WTC11 (cell line): ENCODE measurements around the gene IL16. TPM values are rescaled to one million over a fixed set of nuclear protein-coding genes. Genes with fewer than 3 reads are reported as not detected.

Experiments
- ATAC-seq: fragments of 200-7000 bp; cut with Tn5 transposase; 2 replicates; pipeline ENCODE4 v1.10.0; 2021; ENCODE audit warnings: mild to moderate bottlenecking, moderate library complexity
- CTCF ChIA-PET: fragments of 300-600 bp; sonication (Branson Sonifier 250); formaldehyde crosslinking; loops from one replicate; lab custom pipeline; 2021; ENCODE audit warnings: antibody characterized with exemption; lab: Charles Lee
- POLR2A ChIA-PET: fragments of 350-600 bp; sonication (Branson Sonifier 250); formaldehyde crosslinking; loops from one replicate; lab custom pipeline; 2021; ENCODE audit warnings: antibody characterized with exemption; lab: Charles Lee
- DNase-seq: peaks from one replicate; pipeline ENCODE4 v3.0.0; 2021; ENCODE audit warnings: low spot score
- H3K27ac Mint-ChIP-seq: 2 replicates; pipeline ENCODE4 v1.8.0; 2021; ENCODE audit warnings: mixed read lengths
- H3K27me3 Mint-ChIP-seq: 2 replicates; pipeline ENCODE4 v1.8.0; 2021; ENCODE audit warnings: low read depth, mild to moderate bottlenecking, moderate library complexity, mixed read lengths
- H3K36me3 Mint-ChIP-seq: 2 replicates; pipeline ENCODE4 v1.8.0; 2021; ENCODE audit warnings: mixed read lengths
- H3K4me1 Mint-ChIP-seq: 2 replicates; pipeline ENCODE4 v1.8.0; 2022; ENCODE audit warnings: mixed read lengths
- H3K4me3 Mint-ChIP-seq: 2 replicates; pipeline ENCODE4 v1.8.0; 2021; ENCODE audit warnings: mild to moderate bottlenecking, moderate library complexity, mixed read lengths
- H3K9me3 Mint-ChIP-seq: 2 replicates; pipeline ENCODE4 v1.8.0; 2021; ENCODE audit warnings: mixed read lengths
- ATF1 ChIP-seq: sonication (generic); formaldehyde crosslinking; IDR thresholded peaks from 2 replicates; pipeline ENCODE4 v1.8.1; 2023; ENCODE audit warnings: mild to moderate bottlenecking, moderate library complexity, missing genetic modification reagents
- ATF6 ChIP-seq: sonication (generic); formaldehyde crosslinking; IDR thresholded peaks from 2 replicates; pipeline ENCODE4 v1.8.1; 2023; ENCODE audit warnings: mild to moderate bottlenecking, missing genetic modification reagents
- CREM ChIP-seq: sonication (generic); formaldehyde crosslinking; IDR thresholded peaks from 2 replicates; pipeline ENCODE4 v1.8.1; 2022; ENCODE audit warnings: mild to moderate bottlenecking, missing genetic modification reagents, moderate library complexity
- ELF4 ChIP-seq: sonication (generic); formaldehyde crosslinking; IDR thresholded peaks from 2 replicates; pipeline ENCODE4 v1.8.1; 2022; ENCODE audit warnings: low read depth, mild to moderate bottlenecking, moderate library complexity, missing genetic modification reagents
- EMX1 ChIP-seq: fragments of 250-450 bp; sonication (Bioruptor Pico); IDR thresholded peaks from 2 replicates; pipeline ENCODE4 v1.8.0; 2021; ENCODE audit warnings: mild to moderate bottlenecking
- FOXJ3 ChIP-seq: sonication (generic); formaldehyde crosslinking; IDR thresholded peaks from 2 replicates; pipeline ENCODE4 v1.9.0; 2021; ENCODE audit warnings: missing genetic modification reagents, mild to moderate bottlenecking, borderline replicate concordance
- FOXP1 ChIP-seq: sonication (generic); formaldehyde crosslinking; IDR thresholded peaks from 2 replicates; pipeline ENCODE4 v1.8.0; 2022; ENCODE audit warnings: missing genetic modification reagents, mild to moderate bottlenecking, moderate library complexity, borderline replicate concordance
- GRHL2 ChIP-seq: fragments of 250-450 bp; sonication (Bioruptor Pico); IDR thresholded peaks from 2 replicates; pipeline ENCODE4 v1.8.0; 2022; ENCODE audit warnings: mild to moderate bottlenecking, moderate library complexity; ENCODE audit not compliant: insufficient replicate concordance, severe bottlenecking
- MAX ChIP-seq: sonication (generic); formaldehyde crosslinking; IDR thresholded peaks from 2 replicates; pipeline ENCODE4 v1.8.0; 2022; ENCODE audit warnings: mild to moderate bottlenecking, missing genetic modification reagents
- NFE2L1 ChIP-seq: sonication (generic); formaldehyde crosslinking; IDR thresholded peaks from 2 replicates; pipeline ENCODE4 v1.8.1; 2023; ENCODE audit warnings: missing genetic modification reagents
- NR3C1 ChIP-seq: sonication (generic); formaldehyde crosslinking; conservative IDR thresholded peaks from 2 replicates; pipeline ENCODE4 v1.8.1; 2023; ENCODE audit warnings: low read depth, mild to moderate bottlenecking, missing genetic modification reagents
- SOX15 ChIP-seq: fragments of 250-450 bp; sonication (Bioruptor Pico); IDR thresholded peaks from 2 replicates; pipeline ENCODE4 v1.9.0; 2021; ENCODE audit warnings: mild to moderate bottlenecking
- SP1 ChIP-seq: sonication (generic); formaldehyde crosslinking; conservative IDR thresholded peaks from 2 replicates; pipeline ENCODE4 v1.8.1; 2022; ENCODE audit warnings: missing genetic modification reagents
- TCF7 ChIP-seq: sonication (generic); formaldehyde crosslinking; IDR thresholded peaks from 2 replicates; pipeline ENCODE4 v1.8.0; 2022; ENCODE audit warnings: mild to moderate bottlenecking, low read depth, missing genetic modification reagents, moderate library complexity
- ZNF138 ChIP-seq: sonication (generic); formaldehyde crosslinking; conservative IDR thresholded peaks from 2 replicates; pipeline ENCODE4 v1.8.1; 2022; ENCODE audit warnings: mild to moderate bottlenecking, moderate library complexity, missing genetic modification reagents
- ZNF317 ChIP-seq: sonication (generic); formaldehyde crosslinking; IDR thresholded peaks from 2 replicates; pipeline ENCODE4 v1.8.1; 2023; ENCODE audit warnings: low read depth, mild to moderate bottlenecking, moderate library complexity, missing genetic modification reagents, borderline replicate concordance
- ZNF396 ChIP-seq: fragments of 250-450 bp; sonication (Bioruptor Pico); IDR thresholded peaks from 2 replicates; pipeline ENCODE4 v1.8.0; 2021; ENCODE audit warnings: mild to moderate bottlenecking, moderate library complexity, borderline replicate concordance
- ZNF423 ChIP-seq: fragments of 250-450 bp; sonication (Bioruptor Pico); IDR thresholded peaks from 2 replicates; pipeline ENCODE4 v2.1.2; 2022; ENCODE audit warnings: mild to moderate bottlenecking, moderate library complexity
- ZSCAN18 ChIP-seq: fragments of 250-450 bp; sonication (Bioruptor Pico); IDR thresholded peaks from 2 replicates; pipeline ENCODE4 v2.1.2; 2022; ENCODE audit warnings: mild to moderate bottlenecking, moderate library complexity
- total RNA-seq: library from RNA; stranded (reverse); gene quantifications from 3 replicates; pipeline ENCODE4 v1.2.3, GENCODE V29; 2021
- TF ChIP-seq, protein P1 (sequence below): sonication (generic); formaldehyde crosslinking; IDR thresholded peaks from 2 replicates; pipeline ENCODE4 v1.8.0; 2022; ENCODE audit warnings: mild to moderate bottlenecking, missing genetic modification reagents
- TF ChIP-seq, protein P2 (sequence below): fragments of 250-450 bp; sonication (Bioruptor Pico); IDR thresholded peaks from 2 replicates; pipeline ENCODE4 v1.9.0; 2021; ENCODE audit warnings: moderate library complexity, mild to moderate bottlenecking, inconsistent platforms, borderline replicate concordance
- TF ChIP-seq, protein P3 (sequence below): sonication (generic); formaldehyde crosslinking; IDR thresholded peaks from 2 replicates; pipeline ENCODE4 v1.8.0; 2023; ENCODE audit warnings: missing genetic modification reagents, mild to moderate bottlenecking, borderline replicate concordance
- TF ChIP-seq, protein P4 (sequence below): sonication (generic); formaldehyde crosslinking; IDR thresholded peaks from 2 replicates; pipeline ENCODE4 v1.8.1; 2023; ENCODE audit warnings: mild to moderate bottlenecking, missing genetic modification reagents, moderate library complexity

The IL16 gene
- total RNA-seq, 1 experiment from 2014 or later: 0.61 TPM

DNA sequence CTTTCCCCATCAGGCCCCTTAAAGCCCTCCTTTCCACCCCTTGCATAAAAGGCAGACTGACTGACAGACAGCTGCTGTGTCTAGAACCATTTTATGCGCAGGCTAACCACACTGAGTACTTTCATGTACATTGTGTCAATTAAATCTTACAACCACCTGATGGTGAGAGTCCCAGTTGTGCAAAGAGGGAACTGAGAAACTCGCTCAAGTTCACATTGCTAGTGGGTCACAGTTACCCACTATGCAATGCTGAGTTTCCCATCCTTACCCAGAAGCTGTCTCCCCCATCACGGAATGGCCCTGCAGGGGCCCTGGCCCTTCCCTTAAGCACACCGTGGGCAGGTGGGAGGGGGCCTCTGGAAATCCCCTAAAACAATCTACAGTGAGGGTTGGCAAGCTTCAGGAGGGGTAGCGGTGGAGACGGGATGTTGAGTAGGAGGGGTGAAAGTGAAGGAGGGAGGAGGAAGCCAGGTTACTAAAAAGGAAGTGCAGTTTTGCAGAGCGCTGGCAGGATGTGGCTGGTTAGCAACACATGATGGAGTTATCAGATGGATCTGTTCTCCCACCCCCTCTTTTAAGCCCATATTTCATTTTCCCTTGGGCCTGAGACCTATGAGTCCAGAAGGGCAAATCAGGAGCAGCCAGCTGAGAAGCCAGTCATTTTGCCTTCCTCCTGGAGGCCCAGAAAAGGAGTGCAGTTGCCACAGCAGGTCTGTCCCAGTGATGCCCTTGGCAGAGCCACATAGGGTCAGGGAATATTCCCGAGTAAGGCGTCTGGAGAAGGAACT is 97.2 kb downstream of the IL16 start (continued):
- TF ChIP-seq NFE2L1 (CRISPR knock-in tag): no peak
- TF ChIP-seq GRHL2 (CRISPR knock-in tag): no peak
- no peak for TF ChIP-seq SP1 (CRISPR knock-in tag)
- TF ChIP-seq ZNF423 (CRISPR knock-in tag): no peak

DNA sequence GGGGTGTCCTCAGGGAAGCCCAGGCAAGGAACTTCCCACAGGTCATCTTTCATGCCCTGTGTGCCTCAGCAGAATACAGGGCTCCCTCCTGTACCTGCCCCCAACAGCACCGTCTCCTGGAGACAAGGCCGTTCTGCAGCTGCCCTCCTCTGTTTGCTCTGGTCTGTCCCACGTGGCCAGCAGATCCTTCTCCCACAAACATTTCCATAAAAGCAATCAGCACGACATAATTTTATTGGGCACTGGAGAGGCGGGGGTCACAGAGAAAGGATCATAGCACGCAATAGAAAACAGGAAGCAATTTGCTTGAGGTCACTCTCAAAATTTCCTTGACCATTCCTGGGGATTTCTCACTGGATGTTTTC is 97.8 kb downstream of the IL16 start:
- H3K4me3 Mint-ChIP-seq: no peak overlapping the region
- H3K9me3 Mint-ChIP-seq: no peaks in the 10 kb centered on the region
- ChIA-PET CTCF (interaction anchor here (0.9 to 2.9 kb wide), 5 partner anchors 9 to 120 kb away, joined by 3 to 13 read pairs (median 6); partner anchors contain the start of gene STARD5), POLR2A (no interaction called here)
- peaks cover 8% of the 10 kb centered on the region for H3K27me3 Mint-ChIP-seq
- peaks cover 25% of the 10 kb centered on the region for H3K4me1 Mint-ChIP-seq
- H3K27ac Mint-ChIP-seq: no peak overlapping the region
- DNase-seq (peak; percentile 29), ATAC-seq (peak; percentile 78)
- no peaks in the 10 kb centered on the region for H3K36me3 Mint-ChIP-seq
- TF ChIP-seq MAX (CRISPR knock-in tag) (no peak), TCF7 (no peak), ZNF396 (CRISPR knock-in tag) (no peak), FOXJ3 (CRISPR knock-in tag) (no peak), FOXP1 (CRISPR knock-in tag) (no peak), SOX15 (CRISPR knock-in tag) (no peak), CREM (no peak), ZSCAN18 (CRISPR knock-in tag) (no peak), ELF4 (CRISPR knock-in tag) (no peak), ZNF317 (no peak), NR3C1 (CRISPR knock-in tag) (no peak), ATF6 (CRISPR knock-in tag) (no peak), ZNF138 (CRISPR knock-in tag) (no peak), EMX1 (CRISPR knock-in tag) (no peak), ATF1 (CRISPR knock-in tag) (no peak)
- TF ChIP-seq, protein P1, sequence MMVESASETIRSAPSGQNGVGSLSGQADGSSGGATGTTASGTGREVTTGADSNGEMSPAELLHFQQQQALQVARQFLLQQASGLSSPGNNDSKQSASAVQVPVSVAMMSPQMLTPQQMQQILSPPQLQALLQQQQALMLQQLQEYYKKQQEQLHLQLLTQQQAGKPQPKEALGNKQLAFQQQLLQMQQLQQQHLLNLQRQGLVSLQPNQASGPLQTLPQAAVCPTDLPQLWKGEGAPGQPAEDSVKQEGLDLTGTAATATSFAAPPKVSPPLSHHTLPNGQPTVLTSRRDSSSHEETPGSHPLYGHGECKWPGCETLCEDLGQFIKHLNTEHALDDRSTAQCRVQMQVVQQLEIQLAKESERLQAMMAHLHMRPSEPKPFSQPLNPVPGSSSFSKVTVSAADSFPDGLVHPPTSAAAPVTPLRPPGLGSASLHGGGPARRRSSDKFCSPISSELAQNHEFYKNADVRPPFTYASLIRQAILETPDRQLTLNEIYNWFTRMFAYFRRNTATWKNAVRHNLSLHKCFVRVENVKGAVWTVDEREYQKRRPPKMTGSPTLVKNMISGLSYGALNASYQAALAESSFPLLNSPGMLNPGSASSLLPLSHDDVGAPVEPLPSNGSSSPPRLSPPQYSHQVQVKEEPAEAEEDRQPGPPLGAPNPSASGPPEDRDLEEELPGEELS (CRISPR knock-in tag): no peak
- TF ChIP-seq, protein P2, sequence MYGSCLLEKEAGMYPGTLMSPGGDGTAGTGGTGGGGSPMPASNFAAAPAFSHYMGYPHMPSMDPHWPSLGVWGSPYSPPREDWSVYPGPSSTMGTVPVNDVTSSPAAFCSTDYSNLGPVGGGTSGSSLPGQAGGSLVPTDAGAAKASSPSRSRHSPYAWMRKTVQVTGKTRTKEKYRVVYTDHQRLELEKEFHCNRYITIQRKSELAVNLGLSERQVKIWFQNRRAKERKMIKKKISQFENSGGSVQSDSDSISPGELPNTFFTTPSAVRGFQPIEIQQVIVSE (CRISPR knock-in tag): no peak
- TF ChIP-seq, protein P3, sequence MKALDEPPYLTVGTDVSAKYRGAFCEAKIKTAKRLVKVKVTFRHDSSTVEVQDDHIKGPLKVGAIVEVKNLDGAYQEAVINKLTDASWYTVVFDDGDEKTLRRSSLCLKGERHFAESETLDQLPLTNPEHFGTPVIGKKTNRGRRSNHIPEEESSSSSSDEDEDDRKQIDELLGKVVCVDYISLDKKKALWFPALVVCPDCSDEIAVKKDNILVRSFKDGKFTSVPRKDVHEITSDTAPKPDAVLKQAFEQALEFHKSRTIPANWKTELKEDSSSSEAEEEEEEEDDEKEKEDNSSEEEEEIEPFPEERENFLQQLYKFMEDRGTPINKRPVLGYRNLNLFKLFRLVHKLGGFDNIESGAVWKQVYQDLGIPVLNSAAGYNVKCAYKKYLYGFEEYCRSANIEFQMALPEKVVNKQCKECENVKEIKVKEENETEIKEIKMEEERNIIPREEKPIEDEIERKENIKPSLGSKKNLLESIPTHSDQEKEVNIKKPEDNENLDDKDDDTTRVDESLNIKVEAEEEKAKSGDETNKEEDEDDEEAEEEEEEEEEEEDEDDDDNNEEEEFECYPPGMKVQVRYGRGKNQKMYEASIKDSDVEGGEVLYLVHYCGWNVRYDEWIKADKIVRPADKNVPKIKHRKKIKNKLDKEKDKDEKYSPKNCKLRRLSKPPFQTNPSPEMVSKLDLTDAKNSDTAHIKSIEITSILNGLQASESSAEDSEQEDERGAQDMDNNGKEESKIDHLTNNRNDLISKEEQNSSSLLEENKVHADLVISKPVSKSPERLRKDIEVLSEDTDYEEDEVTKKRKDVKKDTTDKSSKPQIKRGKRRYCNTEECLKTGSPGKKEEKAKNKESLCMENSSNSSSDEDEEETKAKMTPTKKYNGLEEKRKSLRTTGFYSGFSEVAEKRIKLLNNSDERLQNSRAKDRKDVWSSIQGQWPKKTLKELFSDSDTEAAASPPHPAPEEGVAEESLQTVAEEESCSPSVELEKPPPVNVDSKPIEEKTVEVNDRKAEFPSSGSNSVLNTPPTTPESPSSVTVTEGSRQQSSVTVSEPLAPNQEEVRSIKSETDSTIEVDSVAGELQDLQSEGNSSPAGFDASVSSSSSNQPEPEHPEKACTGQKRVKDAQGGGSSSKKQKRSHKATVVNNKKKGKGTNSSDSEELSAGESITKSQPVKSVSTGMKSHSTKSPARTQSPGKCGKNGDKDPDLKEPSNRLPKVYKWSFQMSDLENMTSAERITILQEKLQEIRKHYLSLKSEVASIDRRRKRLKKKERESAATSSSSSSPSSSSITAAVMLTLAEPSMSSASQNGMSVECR (CRISPR knock-in tag): no peak
- TF ChIP-seq, protein P4, sequence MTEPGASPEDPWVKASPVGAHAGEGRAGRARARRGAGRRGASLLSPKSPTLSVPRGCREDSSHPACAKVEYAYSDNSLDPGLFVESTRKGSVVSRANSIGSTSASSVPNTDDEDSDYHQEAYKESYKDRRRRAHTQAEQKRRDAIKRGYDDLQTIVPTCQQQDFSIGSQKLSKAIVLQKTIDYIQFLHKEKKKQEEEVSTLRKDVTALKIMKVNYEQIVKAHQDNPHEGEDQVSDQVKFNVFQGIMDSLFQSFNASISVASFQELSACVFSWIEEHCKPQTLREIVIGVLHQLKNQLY (CRISPR knock-in tag): no peak
